ENCODE measurements around the gene PTX3.

DNA sequence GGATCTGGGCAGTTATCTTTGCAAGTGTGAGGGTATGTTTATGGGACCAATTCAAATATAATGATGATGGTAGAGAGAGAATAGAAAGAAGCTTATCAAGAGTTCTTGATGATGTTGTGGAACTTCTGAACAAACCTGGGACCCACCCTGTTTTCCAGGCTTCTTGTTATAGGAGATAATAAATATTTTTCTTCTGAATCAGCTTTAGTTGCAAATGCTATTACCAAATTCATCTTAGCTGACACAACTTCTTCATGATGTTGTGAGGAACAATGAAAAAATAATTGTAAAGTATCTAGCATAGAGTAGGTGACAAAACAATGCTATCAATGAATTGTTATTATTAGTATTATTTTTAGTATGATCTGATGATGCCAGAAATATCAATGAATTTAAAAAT, 43.5 kb upstream of the PTX3 start:
- TF ChIP-seq, protein P1, sequence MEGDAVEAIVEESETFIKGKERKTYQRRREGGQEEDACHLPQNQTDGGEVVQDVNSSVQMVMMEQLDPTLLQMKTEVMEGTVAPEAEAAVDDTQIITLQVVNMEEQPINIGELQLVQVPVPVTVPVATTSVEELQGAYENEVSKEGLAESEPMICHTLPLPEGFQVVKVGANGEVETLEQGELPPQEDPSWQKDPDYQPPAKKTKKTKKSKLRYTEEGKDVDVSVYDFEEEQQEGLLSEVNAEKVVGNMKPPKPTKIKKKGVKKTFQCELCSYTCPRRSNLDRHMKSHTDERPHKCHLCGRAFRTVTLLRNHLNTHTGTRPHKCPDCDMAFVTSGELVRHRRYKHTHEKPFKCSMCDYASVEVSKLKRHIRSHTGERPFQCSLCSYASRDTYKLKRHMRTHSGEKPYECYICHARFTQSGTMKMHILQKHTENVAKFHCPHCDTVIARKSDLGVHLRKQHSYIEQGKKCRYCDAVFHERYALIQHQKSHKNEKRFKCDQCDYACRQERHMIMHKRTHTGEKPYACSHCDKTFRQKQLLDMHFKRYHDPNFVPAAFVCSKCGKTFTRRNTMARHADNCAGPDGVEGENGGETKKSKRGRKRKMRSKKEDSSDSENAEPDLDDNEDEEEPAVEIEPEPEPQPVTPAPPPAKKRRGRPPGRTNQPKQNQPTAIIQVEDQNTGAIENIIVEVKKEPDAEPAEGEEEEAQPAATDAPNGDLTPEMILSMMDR (IDR thresholded peaks at IDR 0.05): no peak
- TF ChIP-seq POLR2AphosphoS5 (IDR thresholded peaks at IDR 0.05): no peak

Measured in breast epithelium (tissue), 3 donors.